Sigmoid colon (tissue), 4 donors: ENCODE data around the gene IPPK.

Source experiments
- CTCF ChIP-seq, 4 experiments: fragments of 450-650 bp in 3 of 4; fragments of 200-600 bp in 1 of 4; IDR thresholded peaks; one replicate each; pipeline ENCODE4 v1.5.1; 2016 to 2019; ENCODE audit warnings: antibody characterized with exemption in 4 of 4, mild to moderate bottlenecking in 3 of 4, moderate library complexity in 2 of 4
- POLR2A ChIP-seq, 2 donors: fragments of 450-650 bp; IDR thresholded peaks; one replicate each; pipeline ENCODE4 v1.6.1; 2016; ENCODE audit warnings: antibody characterized with exemption in 2 of 2, mild to moderate bottlenecking in 2 of 2, moderate library complexity in 2 of 2
- POLR2AphosphoS5 ChIP-seq, 4 donors: sonication (generic); formaldehyde crosslinking; IDR thresholded peaks; one replicate each; pipeline ENCODE4 v1.6.1; 2017; ENCODE audit warnings: antibody characterized with exemption in 4 of 4

- no peak for TF ChIP-seq CTCF (IDR thresholded peaks at IDR 0.05)
- no peak for TF ChIP-seq POLR2A (IDR thresholded peaks at IDR 0.05)
- TF ChIP-seq POLR2AphosphoS5 (IDR thresholded peaks at IDR 0.05) = no peak
These were observed 62.2 kb downstream of the IPPK start for GRCh38 chr9:92607773-92608172.
